Breast epithelium (tissue), 4 donors: ENCODE results near the gene SIM1. TPM values are rescaled to one million over a fixed set of nuclear protein-coding genes. Genes with fewer than 3 reads are reported as not detected.
A peak's percentile ranks its signal among the peaks of the same experiment; 100 is the strongest.

Experiments
- DNase-seq, 2 donors: peaks; one replicate each; pipeline ENCODE4 v3.0.0-alpha.2; 2019; ENCODE audit warnings: low spot score in 2 of 2
- H3K27ac ChIP-seq, 2 donors: fragments of 200-600 bp; sonication (generic) in 1 of 2; one replicate each; pipeline ENCODE4 v1.5.1; 2016 to 2019; ENCODE audit warnings: mild to moderate bottlenecking in 1 of 2
- H3K27me3 ChIP-seq, 2 donors: fragments of 200-600 bp; sonication (generic) in 1 of 2; one replicate each; pipeline versions ENCODE4 v1.5.1 to v1.6.0; 2017 to 2019; ENCODE audit warnings: control low read depth in 1 of 2, mild to moderate bottlenecking in 1 of 2
- H3K36me3 ChIP-seq: fragments of 200-600 bp; one replicate; pipeline ENCODE4 v1.5.1; 2019
- H3K4me1 ChIP-seq, 2 donors: fragments of 200-600 bp; sonication (generic); one replicate each; pipeline ENCODE4 v1.5.1; 2016 to 2019; ENCODE audit warnings: control low read depth in 1 of 2
- H3K4me3 ChIP-seq, 3 donors: fragments of 200-600 bp; sonication (generic); 1 replicate in 2 of 3; 2 replicates in 1 of 3; pipeline ENCODE4 v1.5.1; 2016 to 2019; ENCODE audit warnings: mild to moderate bottlenecking in 3 of 3, moderate library complexity in 2 of 3
- H3K9me3 ChIP-seq, 2 donors: fragments of 200-600 bp; sonication (generic) in 1 of 2; one replicate each; pipeline ENCODE4 v1.5.1; 2016 to 2019; ENCODE audit warnings: control low read depth in 1 of 2
- POLR2A ChIP-seq: fragments of 450-650 bp; IDR thresholded peaks from one replicate; pipeline ENCODE4 v1.6.1; 2016; ENCODE audit warnings: antibody characterized with exemption, mild to moderate bottlenecking, moderate library complexity
- POLR2AphosphoS5 ChIP-seq, 3 donors: sonication (generic); formaldehyde crosslinking; IDR thresholded peaks; one replicate each; pipeline ENCODE4 v1.6.1; 2017; ENCODE audit warnings: antibody characterized with exemption in 3 of 3
- intact Hi-C: fragments of 100-400 bp; cut with DNase I; formaldehyde crosslinking; loops from one replicate; pipeline ENCODE4 v1.15.1; 2023; ENCODE audit warnings: low total_unique reads
- total RNA-seq, 3 donors: library from RNA; depleted of rRNA; stranded (reverse); fragments of >200 nt; gene quantifications; one replicate each; pipeline ENCODE4 v1.1.0, GENCODE V29; 2016
- TF ChIP-seq, protein P1 (sequence below), 3 donors: fragments of 450-650 bp; IDR thresholded peaks; one replicate each; pipeline ENCODE4 v1.5.1; 2016 to 2017; ENCODE audit warnings: antibody characterized with exemption in 3 of 3, mild to moderate bottlenecking in 3 of 3, moderate library complexity in 3 of 3

SIM1 gene
- total RNA-seq, 3 donors from 2014 or later = 0.59 to 7.2 (median 2.0) TPM

DNA sequence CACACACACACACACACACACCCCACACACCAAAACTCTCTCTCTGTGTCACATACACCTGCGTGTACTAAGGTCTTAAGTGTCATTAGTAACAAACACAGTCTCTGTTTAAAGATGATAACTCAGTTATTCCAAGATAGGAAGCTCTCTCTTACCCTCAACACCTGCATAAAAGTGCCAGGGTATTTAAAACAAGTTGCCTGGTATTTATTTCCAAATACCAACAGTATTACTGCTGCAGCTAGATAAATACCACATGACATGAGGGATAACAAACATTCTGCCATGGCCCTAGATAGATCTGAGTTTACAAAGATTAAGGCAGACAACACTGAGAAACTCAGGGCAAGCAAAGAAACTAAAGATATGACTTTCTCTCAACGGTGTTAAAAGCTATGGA lies 118.5 kb downstream of the SIM1 start:
- Histone ChIP-seq H3K27me3 (no peaks in the 10 kb centered on the region), H3K27ac (peak overlapping the region in 1 of 2 donors; percentile 19), H3K36me3 (no peaks in the 10 kb centered on the region), H3K9me3 (no peaks in the 10 kb centered on the region), H3K4me1 (no peaks in the 10 kb centered on the region), H3K4me3 (no peak overlapping the region)
- DNase-seq = no peak
- intact Hi-C loops = no loop called here
- TF ChIP-seq POLR2A (no peak), POLR2AphosphoS5 (IDR thresholded peaks at IDR 0.05) (no peak)
- TF ChIP-seq, protein P1, sequence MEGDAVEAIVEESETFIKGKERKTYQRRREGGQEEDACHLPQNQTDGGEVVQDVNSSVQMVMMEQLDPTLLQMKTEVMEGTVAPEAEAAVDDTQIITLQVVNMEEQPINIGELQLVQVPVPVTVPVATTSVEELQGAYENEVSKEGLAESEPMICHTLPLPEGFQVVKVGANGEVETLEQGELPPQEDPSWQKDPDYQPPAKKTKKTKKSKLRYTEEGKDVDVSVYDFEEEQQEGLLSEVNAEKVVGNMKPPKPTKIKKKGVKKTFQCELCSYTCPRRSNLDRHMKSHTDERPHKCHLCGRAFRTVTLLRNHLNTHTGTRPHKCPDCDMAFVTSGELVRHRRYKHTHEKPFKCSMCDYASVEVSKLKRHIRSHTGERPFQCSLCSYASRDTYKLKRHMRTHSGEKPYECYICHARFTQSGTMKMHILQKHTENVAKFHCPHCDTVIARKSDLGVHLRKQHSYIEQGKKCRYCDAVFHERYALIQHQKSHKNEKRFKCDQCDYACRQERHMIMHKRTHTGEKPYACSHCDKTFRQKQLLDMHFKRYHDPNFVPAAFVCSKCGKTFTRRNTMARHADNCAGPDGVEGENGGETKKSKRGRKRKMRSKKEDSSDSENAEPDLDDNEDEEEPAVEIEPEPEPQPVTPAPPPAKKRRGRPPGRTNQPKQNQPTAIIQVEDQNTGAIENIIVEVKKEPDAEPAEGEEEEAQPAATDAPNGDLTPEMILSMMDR (IDR thresholded peaks at IDR 0.05) = no peak

- H3K9me3 ChIP-seq = no peaks in the 10 kb centered on the region
- no peaks in the 10 kb centered on the region for H3K4me1 ChIP-seq
- intact Hi-C loops = no loop called here
- H3K36me3 ChIP-seq = no peaks in the 10 kb centered on the region
- H3K4me3 ChIP-seq = no peak overlapping the region
- TF ChIP-seq POLR2AphosphoS5 (IDR thresholded peaks at IDR 0.05) (no peak), POLR2A (no peak)
- TF ChIP-seq, protein P1 (IDR thresholded peaks at IDR 0.05) = no peak
- no peak overlapping the region for H3K27ac ChIP-seq
- DNase-seq = no peak
- no peaks in the 10 kb centered on the region for H3K27me3 ChIP-seq
These were observed 120.0 kb downstream of the SIM1 start for GRCh38 chr6:100344761-100345160.

- H3K27me3 ChIP-seq = no peaks in the 10 kb centered on the region
- H3K27ac ChIP-seq = no peak overlapping the region
- no peaks in the 10 kb centered on the region for H3K9me3 ChIP-seq
- intact Hi-C loops = no loop called here
- H3K4me3 ChIP-seq = no peak overlapping the region
- DNase-seq = no peak
- no peaks in the 10 kb centered on the region for H3K36me3 ChIP-seq
- TF ChIP-seq POLR2AphosphoS5 (IDR thresholded peaks at IDR 0.05) = no peak
- TF ChIP-seq, protein P1 (IDR thresholded peaks at IDR 0.05) = no peak
- TF ChIP-seq POLR2A = no peak
- H3K4me1 ChIP-seq = no peaks in the 10 kb centered on the region
These were observed 120.4 kb downstream of the SIM1 start for GRCh38 chr6:100344321-100344720.

GRCh38 chr6:100343316-100344077 lies 121.2 kb downstream of the SIM1 start:
- intact Hi-C loops = no loop called here
- no peaks in the 10 kb centered on the region for H3K4me1 ChIP-seq
- no peak for DNase-seq
- H3K4me3 ChIP-seq = no peak overlapping the region
- H3K36me3 ChIP-seq = no peaks in the 10 kb centered on the region
- no peaks in the 10 kb centered on the region for H3K27me3 ChIP-seq
- H3K9me3 ChIP-seq = no peaks in the 10 kb centered on the region
- no peak overlapping the region for H3K27ac ChIP-seq
- TF ChIP-seq POLR2A = no peak
- TF ChIP-seq POLR2AphosphoS5 (IDR thresholded peaks at IDR 0.05) = no peak
- TF ChIP-seq, protein P1 (IDR thresholded peaks at IDR 0.05) = no peak

DNA sequence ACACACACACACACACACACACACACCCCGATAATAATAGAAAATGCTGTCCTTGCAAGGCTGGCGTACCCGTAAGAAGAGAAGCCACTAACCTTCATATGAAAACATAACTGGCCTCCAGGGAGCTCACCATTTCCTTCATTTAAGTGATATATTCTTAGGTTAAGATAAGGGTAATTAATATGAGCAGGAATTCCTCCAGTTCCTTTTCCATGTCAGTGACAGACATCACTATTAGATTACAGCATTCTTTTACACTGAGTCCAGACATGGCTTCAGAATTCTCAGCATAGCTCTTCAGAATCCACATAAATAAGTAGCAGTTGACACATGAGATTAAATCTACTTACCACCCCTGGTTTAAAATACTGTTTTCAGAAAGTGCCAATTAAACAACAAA lies 121.9 kb downstream of the SIM1 start:
- no peaks in the 10 kb centered on the region for H3K36me3 ChIP-seq
- TF ChIP-seq POLR2AphosphoS5 (IDR thresholded peaks at IDR 0.05) = no peak
- TF ChIP-seq, protein P1 (IDR thresholded peaks at IDR 0.05) = no peak
- no peak for TF ChIP-seq POLR2A
- no peak overlapping the region for H3K27ac ChIP-seq
- no peak overlapping the region for H3K4me3 ChIP-seq
- no peaks in the 10 kb centered on the region for H3K4me1 ChIP-seq
- H3K9me3 ChIP-seq = no peaks in the 10 kb centered on the region
- intact Hi-C loops = no loop called here
- H3K27me3 ChIP-seq = no peaks in the 10 kb centered on the region
- DNase-seq = no peak
